Adipocyte (in vitro differentiated cells): ENCODE measurements around the gene ERI3.

Source experiments
- DNase-seq: peaks from one replicate; pipeline ENCODE4 v3.0.0-alpha.2; 2015; ENCODE audit warnings: low read depth
- H3K27me3 ChIP-seq: replicated peaks from 2 replicates; pipeline ENCODE4 v1.7.0; 2013; ENCODE audit warnings: mild to moderate bottlenecking, low read length, moderate library complexity; ENCODE audit not compliant: control insufficient read depth, insufficient read depth
- H3K36me3 ChIP-seq: 2 replicates; pipeline ENCODE4 v1.7.0; 2013; ENCODE audit warnings: low read length, mild to moderate bottlenecking, moderate library complexity; ENCODE audit not compliant: control insufficient read depth, insufficient read depth, severe bottlenecking
- H3K4me1 ChIP-seq: 2 replicates; pipeline ENCODE4 v1.7.0; 2013; ENCODE audit warnings: mild to moderate bottlenecking, low read length, moderate library complexity; ENCODE audit not compliant: control insufficient read depth, insufficient read depth
- H3K4me3 ChIP-seq: 2 replicates; pipeline ENCODE4 v1.7.0; 2013; ENCODE audit warnings: mild to moderate bottlenecking, low read length, moderate library complexity
- H3K9ac ChIP-seq: 2 replicates; pipeline ENCODE4 v1.7.0; 2013; ENCODE audit warnings: mild to moderate bottlenecking, low read length, moderate library complexity
- H3K9me3 ChIP-seq: 2 replicates; pipeline ENCODE4 v1.7.0; 2013; ENCODE audit warnings: mild to moderate bottlenecking, low read length, moderate library complexity; ENCODE audit not compliant: control insufficient read depth

ERI3 gene

GRCh38 chr1:44254392-44254910 is 100.6 kb downstream of the ERI3 start:
- H3K4me1 ChIP-seq = no peaks in the 10 kb centered on the region
- no peak overlapping the region for H3K9ac ChIP-seq
- peaks cover 12% of the 10 kb centered on the region for H3K36me3 ChIP-seq
- no peak for DNase-seq
- no peaks in the 10 kb centered on the region for H3K27me3 ChIP-seq
- H3K9me3 ChIP-seq = no peaks in the 10 kb centered on the region
- no peak overlapping the region for H3K4me3 ChIP-seq

DNA sequence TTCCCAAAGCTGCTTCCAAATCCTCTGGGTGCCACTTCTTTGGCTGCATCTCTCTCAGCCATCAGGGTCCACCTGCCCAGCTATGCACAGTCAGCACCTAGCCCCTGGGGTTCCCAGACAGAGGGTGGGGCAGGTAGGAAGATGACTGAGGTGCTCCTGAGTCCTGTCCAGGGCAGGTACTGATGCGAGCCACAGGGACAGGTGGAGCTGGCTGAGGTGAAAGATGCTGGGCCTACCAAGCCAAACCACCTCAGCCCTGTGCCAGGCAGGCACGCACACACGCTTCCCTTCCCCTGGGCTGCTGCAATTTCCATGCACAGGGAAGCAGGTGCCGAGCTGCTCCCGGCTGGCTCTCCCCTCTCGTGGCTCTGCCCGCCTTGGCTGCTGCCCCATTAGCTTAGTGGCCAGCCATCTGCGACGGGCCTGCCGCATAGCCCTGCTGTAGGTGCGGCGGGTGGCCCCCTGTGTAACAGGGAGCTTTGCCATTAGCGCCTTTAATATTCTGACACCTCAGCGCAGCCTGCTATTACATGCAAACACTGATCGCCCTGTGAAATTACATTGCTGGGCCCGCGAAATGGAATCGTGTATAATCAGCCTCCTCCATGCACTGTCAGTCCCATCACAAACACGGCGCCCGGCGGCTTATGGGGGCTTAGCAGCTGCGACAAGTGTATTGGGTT is 102.9 kb downstream of the ERI3 start:
- H3K9ac ChIP-seq = no peak overlapping the region
- no peaks in the 10 kb centered on the region for H3K27me3 ChIP-seq
- H3K36me3 ChIP-seq = peaks cover 14% of the 10 kb centered on the region
- DNase-seq = no peak
- no peaks in the 10 kb centered on the region for H3K4me1 ChIP-seq
- no peak overlapping the region for H3K4me3 ChIP-seq
- H3K9me3 ChIP-seq = no peaks in the 10 kb centered on the region

GRCh38 chr1:44251486-44251885 is 103.6 kb downstream of the ERI3 start:
- Histone ChIP-seq H3K4me1 (no peaks in the 10 kb centered on the region), H3K9me3 (no peaks in the 10 kb centered on the region), H3K36me3 (peaks cover 13% of the 10 kb centered on the region), H3K9ac (no peak overlapping the region), H3K27me3 (no peaks in the 10 kb centered on the region), H3K4me3 (no peak overlapping the region)
- DNase-seq = no peak

DNA sequence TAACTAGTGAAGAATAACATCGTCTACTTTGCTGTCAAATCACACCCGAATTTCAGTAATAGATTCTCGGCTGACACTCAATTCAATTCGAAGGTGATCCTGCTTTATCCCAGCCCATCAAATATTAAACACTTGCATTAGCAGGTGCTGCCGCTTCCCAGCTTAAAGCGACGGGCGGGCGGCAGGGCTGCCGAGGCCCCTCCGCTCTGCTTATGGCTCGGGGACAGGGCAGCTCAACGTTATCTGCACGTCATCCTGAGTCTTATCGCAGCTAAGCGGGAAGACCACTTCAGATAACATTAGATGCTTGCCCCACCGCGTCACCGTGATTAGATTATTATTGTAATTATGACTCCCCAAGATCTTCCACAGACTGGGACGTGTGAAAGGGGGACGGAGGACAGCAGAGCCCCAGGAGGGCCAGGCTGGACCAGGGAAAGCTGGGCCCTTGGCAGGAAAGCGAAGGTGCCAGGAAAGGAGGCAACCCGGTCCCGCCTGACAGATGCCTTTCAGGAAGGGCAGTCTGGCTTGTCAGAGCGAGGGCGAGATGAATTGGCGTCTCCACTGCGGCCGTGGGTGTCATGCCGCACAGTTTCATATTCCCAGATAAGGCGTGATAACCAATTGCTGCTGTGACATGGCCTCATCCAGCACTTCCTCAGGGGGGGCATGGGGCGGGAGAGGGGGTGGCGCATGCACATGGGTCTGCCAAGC is 104.8 kb downstream of the ERI3 start:
- Histone ChIP-seq H3K4me3 (no peak overlapping the region), H3K36me3 (peaks cover 6% of the 10 kb centered on the region), H3K4me1 (no peaks in the 10 kb centered on the region), H3K9ac (no peak overlapping the region), H3K27me3 (no peaks in the 10 kb centered on the region), H3K9me3 (no peaks in the 10 kb centered on the region)
- DNase-seq = no peak

DNA sequence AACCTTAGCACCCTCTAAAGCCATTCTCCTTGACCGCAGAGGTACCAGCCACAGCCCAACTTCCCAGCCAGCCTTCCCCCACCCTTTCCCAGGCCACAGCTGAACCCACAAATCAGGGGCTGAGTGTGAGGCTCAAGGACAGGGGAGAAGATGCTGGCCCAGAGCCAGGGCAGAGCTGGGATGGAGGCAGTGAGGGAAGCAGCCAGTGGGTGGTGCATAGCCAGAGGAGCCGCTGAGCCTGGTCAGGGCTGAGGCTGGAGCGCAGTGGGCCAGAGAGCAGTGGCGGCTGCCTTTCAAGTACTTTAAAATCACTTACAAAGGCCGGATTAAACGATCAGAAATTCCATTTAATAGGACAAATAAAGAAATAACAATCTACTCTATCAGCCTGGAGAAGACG is 105.5 kb downstream of the ERI3 start:
- Histone ChIP-seq H3K4me3 (no peak overlapping the region), H3K27me3 (no peaks in the 10 kb centered on the region), H3K9me3 (no peaks in the 10 kb centered on the region), H3K36me3 (peaks cover 6% of the 10 kb centered on the region), H3K9ac (no peak overlapping the region), H3K4me1 (no peaks in the 10 kb centered on the region)
- no peak for DNase-seq

- DNase-seq = no peak
- no peak overlapping the region for H3K9ac ChIP-seq
- H3K36me3 ChIP-seq = peaks cover 6% of the 10 kb centered on the region
- H3K9me3 ChIP-seq = no peaks in the 10 kb centered on the region
- H3K4me1 ChIP-seq = no peaks in the 10 kb centered on the region
- no peak overlapping the region for H3K4me3 ChIP-seq
- H3K27me3 ChIP-seq = no peaks in the 10 kb centered on the region
Measured at GRCh38 chr1:44246806-44247205, 108.3 kb downstream of the ERI3 start.

- peaks cover 6% of the 10 kb centered on the region for H3K36me3 ChIP-seq
- no peak overlapping the region for H3K9ac ChIP-seq
- H3K4me1 ChIP-seq = peaks cover 13% of the 10 kb centered on the region
- H3K4me3 ChIP-seq = no peak overlapping the region
- no peaks in the 10 kb centered on the region for H3K27me3 ChIP-seq
- H3K9me3 ChIP-seq = no peaks in the 10 kb centered on the region
- DNase-seq = no peak
Measured at GRCh38 chr1:44244986-44245385, 110.1 kb downstream of the ERI3 start.

DNA sequence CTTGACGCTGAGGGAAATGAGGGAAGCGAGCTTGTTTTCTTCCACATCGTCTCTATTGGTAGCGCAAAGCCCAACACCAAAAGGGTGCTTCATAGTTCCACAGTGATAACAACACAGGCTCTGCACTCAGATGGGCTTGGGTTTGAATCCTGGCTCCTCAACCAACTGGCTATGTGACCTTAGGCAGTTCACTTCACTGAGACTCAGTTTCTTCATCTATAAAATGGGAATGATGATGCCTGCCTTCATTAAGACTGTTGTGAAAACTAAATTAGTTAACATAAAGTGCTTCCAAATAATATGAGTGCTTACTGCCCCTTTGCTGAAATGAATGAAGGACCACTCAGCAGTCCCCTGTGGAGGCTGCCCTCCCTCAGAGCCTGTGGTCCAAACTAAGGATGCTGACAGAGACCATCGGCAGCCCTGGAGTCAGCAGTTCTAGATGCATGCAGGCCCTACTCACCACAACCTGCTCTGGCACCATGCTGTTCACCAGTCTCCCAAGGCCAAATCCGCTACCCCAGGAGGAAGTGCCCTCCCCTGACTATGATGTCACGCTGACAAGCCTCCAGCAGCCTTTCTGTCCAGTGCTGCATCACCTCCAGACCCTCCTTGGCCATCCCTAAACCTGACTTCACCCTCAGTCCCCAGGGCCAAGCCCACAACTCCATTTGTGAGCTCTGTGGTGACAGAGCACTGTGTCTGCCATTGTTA is 111.1 kb downstream of the ERI3 start:
- peaks cover 6% of the 10 kb centered on the region for H3K36me3 ChIP-seq
- H3K4me3 ChIP-seq = no peak overlapping the region
- H3K4me1 ChIP-seq = peaks cover 24% of the 10 kb centered on the region
- no peaks in the 10 kb centered on the region for H3K9me3 ChIP-seq
- DNase-seq = no peak
- no peaks in the 10 kb centered on the region for H3K27me3 ChIP-seq
- H3K9ac ChIP-seq = no peak overlapping the region

- Histone ChIP-seq H3K9me3 (no peaks in the 10 kb centered on the region), H3K27me3 (no peaks in the 10 kb centered on the region), H3K9ac (no peak overlapping the region), H3K36me3 (peaks cover 6% of the 10 kb centered on the region), H3K4me3 (no peak overlapping the region), H3K4me1 (peaks cover 24% of the 10 kb centered on the region)
- DNase-seq = no peak
Measured at GRCh38 chr1:44242746-44243145, 112.3 kb downstream of the ERI3 start.

GRCh38 chr1:44240802-44241671 is 114.0 kb downstream of the ERI3 start:
- H3K4me1 ChIP-seq = peaks cover 24% of the 10 kb centered on the region
- H3K9me3 ChIP-seq = no peaks in the 10 kb centered on the region
- H3K27me3 ChIP-seq = no peaks in the 10 kb centered on the region
- no peaks in the 10 kb centered on the region for H3K36me3 ChIP-seq
- DNase-seq = no peak
- H3K4me3 ChIP-seq = no peak overlapping the region
- peak overlapping the region; percentile 59 for H3K9ac ChIP-seq
